Right hindlimb (tissue), 1 donor: ENCODE data around the gene GLP2R.
"Not testable (repeated sequence)": the region's sequence is repeated elsewhere in the genome, so short reads cannot be mapped to it uniquely, and the experiment has no call there.

Experiments used
- DNase-seq: peaks from one replicate; pipeline ENCODE4 v3.0.0-alpha.2; 2018

Gene GLP2R

GRCh38 chr17:9825641-9826150, at the start of gene GLP2R:
GLP2R (plus strand) TSS chr17:9825924; CDS start chr17:9826064, 140 bp downstream.
- no peak for DNase-seq

- DNase-seq = no peak
Observed at GRCh38 chr17:9776911-9777310, 48.8 kb upstream of the GLP2R start.

- no peak for DNase-seq
Observed at GRCh38 chr17:9780552-9780951, 45.2 kb upstream of the GLP2R start.

GRCh38 chr17:9783050-9783449, 42.7 kb upstream of the GLP2R start:
- DNase-seq = no peak

GRCh38 chr17:9783465-9783864, 42.3 kb upstream of the GLP2R start:
- not testable (repeated sequence) for DNase-seq

- no peak for DNase-seq
Observed at GRCh38 chr17:9784544-9784943, 41.2 kb upstream of the GLP2R start.

- DNase-seq = no peak
Observed at GRCh38 chr17:9788601-9789000, 37.1 kb upstream of the GLP2R start.

- DNase-seq = no peak
Observed at GRCh38 chr17:9790316-9790715, 35.4 kb upstream of the GLP2R start.

- DNase-seq = peak; percentile 60
Observed at GRCh38 chr17:9790889-9791876, 34.5 kb upstream of the GLP2R start, which contains the start of gene DHRS7C. DHRS7C (minus strand) TSS chr17:9791592; CDS start chr17:9791284, 308 bp downstream.

- DNase-seq = no peak
Observed at GRCh38 chr17:9792181-9792840, 33.4 kb upstream of the GLP2R start.

GRCh38 chr17:9798008-9798407, 27.7 kb upstream of the GLP2R start:
- DNase-seq = no peak

- no peak for DNase-seq
Observed at GRCh38 chr17:9798724-9799123, 27.0 kb upstream of the GLP2R start.

GRCh38 chr17:9801505-9801904, 24.2 kb upstream of the GLP2R start:
- DNase-seq = no peak

- DNase-seq = no peak
Observed at GRCh38 chr17:9802294-9802693, 23.4 kb upstream of the GLP2R start.

GRCh38 chr17:9802697-9803096, 23.0 kb upstream of the GLP2R start:
- DNase-seq = no peak

- DNase-seq = no peak
Observed at GRCh38 chr17:9805769-9806168, 20.0 kb upstream of the GLP2R start.

GRCh38 chr17:9806699-9807098, 19.0 kb upstream of the GLP2R start:
- no peak for DNase-seq

GRCh38 chr17:9809409-9809808, 16.3 kb upstream of the GLP2R start:
- DNase-seq = no peak

GRCh38 chr17:9810100-9810949, 15.4 kb upstream of the GLP2R start:
- DNase-seq = no peak

GRCh38 chr17:9811086-9811485, 14.6 kb upstream of the GLP2R start:
- DNase-seq = no peak

GRCh38 chr17:9811537-9811936, 14.2 kb upstream of the GLP2R start:
- no peak for DNase-seq

- no peak for DNase-seq
Observed at GRCh38 chr17:9813166-9813565, 12.6 kb upstream of the GLP2R start.
